AG09309 (cell line): ENCODE results near the gene LHX8.

Experiments used
- DNase-seq: peaks from one replicate; pipeline ENCODE4 v3.0.0-alpha.2; 2010; ENCODE audit warnings: low read depth
- H3K4me3 ChIP-seq: 2 replicates; pipeline ENCODE4 v1.5.1; 2011; ENCODE audit warnings: mild to moderate bottlenecking, low read depth, low read length, moderate library complexity; ENCODE audit not compliant: control insufficient read depth
- CTCF ChIP-seq: IDR thresholded peaks from 2 replicates; pipeline ENCODE4 v1.5.1; 2011; ENCODE audit warnings: mild to moderate bottlenecking, low read depth, low read length, inconsistent platforms; ENCODE audit not compliant: insufficient read depth, control insufficient read depth; ENCODE audit errors: missing control alignments

Gene LHX8

GRCh38 chr1:75127916-75128717 lies 6.1 kb upstream of the LHX8 start:
- no peak overlapping the region for H3K4me3 ChIP-seq
- no peak for DNase-seq
- no peak for TF ChIP-seq CTCF

- no peak overlapping the region for H3K4me3 ChIP-seq
- no peak for TF ChIP-seq CTCF
- DNase-seq: no peak
Observed at GRCh38 chr1:75129660-75129982, 4.6 kb upstream of the LHX8 start.

- no peak overlapping the region for H3K4me3 ChIP-seq
- TF ChIP-seq CTCF: no peak
- DNase-seq: no peak
Observed at GRCh38 chr1:75129983-75130789, 4.0 kb upstream of the LHX8 start.

GRCh38 chr1:75130865-75131564 lies 3.2 kb upstream of the LHX8 start:
- no peak overlapping the region for H3K4me3 ChIP-seq
- no peak for DNase-seq
- TF ChIP-seq CTCF: no peak

GRCh38 chr1:75131565-75132241 lies 2.5 kb upstream of the LHX8 start:
- H3K4me3 ChIP-seq: no peak overlapping the region

More at GRCh38 chr1:75131565-75132241, 2.5 kb upstream of the LHX8 start:
- DNase-seq: no peak
- TF ChIP-seq CTCF: no peak
